ENCODE measurements around the gene NAA11.

NAA11 gene

GRCh38 chr4:79294064-79294463 is 31.8 kb downstream of the NAA11 start:
- DNase-seq (ENCODE audit: low spot score) = no peak
- no peak for TF ChIP-seq CTCF (IDR thresholded peaks at IDR 0.05; ENCODE audit: extremely low read depth, insufficient read depth, missing control alignments)
- in situ Hi-C loops (cut with MboI; ENCODE audit: low pct_unique_long_range_greater_than_20kb, low sequenced_read_pairs, unreplicated experiment) = no loop called here

GRCh38 chr4:79292008-79292407 is 33.9 kb downstream of the NAA11 start:
- in situ Hi-C loops (cut with MboI; ENCODE audit: low pct_unique_long_range_greater_than_20kb, low sequenced_read_pairs, unreplicated experiment) = no loop called here
- no peak for TF ChIP-seq CTCF (IDR thresholded peaks at IDR 0.05; ENCODE audit: extremely low read depth, insufficient read depth, missing control alignments)
- DNase-seq (ENCODE audit: low spot score) = peak; percentile 28

- no peak for DNase-seq (ENCODE audit: low spot score)
- TF ChIP-seq CTCF (IDR thresholded peaks at IDR 0.05; ENCODE audit: extremely low read depth, insufficient read depth, missing control alignments) = no peak
Observed at GRCh38 chr4:79290376-79290775, 35.5 kb downstream of the NAA11 start.

GRCh38 chr4:79288185-79288584 is 37.7 kb downstream of the NAA11 start:
- no peak for TF ChIP-seq CTCF (IDR thresholded peaks at IDR 0.05; ENCODE audit: extremely low read depth, insufficient read depth, missing control alignments)
- no peak for DNase-seq (ENCODE audit: low spot score)
- in situ Hi-C loops (cut with MboI; ENCODE audit: low pct_unique_long_range_greater_than_20kb, low sequenced_read_pairs, unreplicated experiment) = no loop called here

More at GRCh38 chr4:79290376-79290775, 35.5 kb downstream of the NAA11 start:
- in situ Hi-C loops (cut with MboI; ENCODE audit: low pct_unique_long_range_greater_than_20kb, low sequenced_read_pairs, unreplicated experiment) = no loop called here

- no peak for TF ChIP-seq CTCF (IDR thresholded peaks at IDR 0.05; ENCODE audit: extremely low read depth, insufficient read depth, missing control alignments)
- no peak for DNase-seq (ENCODE audit: low spot score)
- in situ Hi-C loops (cut with MboI; ENCODE audit: low pct_unique_long_range_greater_than_20kb, low sequenced_read_pairs, unreplicated experiment) = no loop called here
Observed at GRCh38 chr4:79287718-79288117, 38.1 kb downstream of the NAA11 start.

- in situ Hi-C loops (cut with MboI; ENCODE audit: low pct_unique_long_range_greater_than_20kb, low sequenced_read_pairs, unreplicated experiment) = no loop called here
- no peak for TF ChIP-seq CTCF (IDR thresholded peaks at IDR 0.05; ENCODE audit: extremely low read depth, insufficient read depth, missing control alignments)
- DNase-seq (ENCODE audit: low spot score) = no peak
Observed at GRCh38 chr4:79287076-79287475, 38.8 kb downstream of the NAA11 start.

Data from GM13977 (cell line).